Vagina (tissue), 2 donors: ENCODE results near the gene C12orf56. TPM values are rescaled to one million over a fixed set of nuclear protein-coding genes. Genes with fewer than 3 reads are reported as not detected.

Experiments
- DNase-seq, 2 donors: peaks; one replicate each; pipeline ENCODE4 v3.0.0-alpha.2; 2017; ENCODE audit errors: extremely low spot score in 2 of 2
- H3K27ac ChIP-seq: fragments of 200-600 bp; sonication (generic); one replicate; pipeline ENCODE4 v1.5.1; 2019
- H3K27me3 ChIP-seq: fragments of 200-600 bp; sonication (generic); one replicate; pipeline ENCODE4 v1.5.1; 2019
- H3K36me3 ChIP-seq, 2 donors: fragments of 200-600 bp; sonication (generic); one replicate each; pipeline ENCODE4 v1.5.1; 2017 to 2019
- H3K4me1 ChIP-seq: fragments of 200-600 bp; sonication (generic); one replicate; pipeline ENCODE4 v1.5.1; 2019
- H3K4me3 ChIP-seq, 2 donors: fragments of 200-600 bp; sonication (generic); 1 replicate in 1 of 2; 2 replicates in 1 of 2; pipeline ENCODE4 v1.5.1; 2016 to 2019
- H3K9me3 ChIP-seq: fragments of 200-600 bp; sonication (generic); one replicate; pipeline ENCODE4 v1.5.1; 2019
- CTCF ChIP-seq, 3 experiments: fragments of 450-650 bp in 2 of 3; fragments of 200-600 bp in 1 of 3; sonication (generic) in 1 of 3; IDR thresholded peaks; one replicate each; pipeline ENCODE4 v1.5.1; 2017 to 2019; ENCODE audit warnings: antibody characterized with exemption in 3 of 3, mild to moderate bottlenecking in 2 of 3, moderate library complexity in 2 of 3
- POLR2A ChIP-seq, 2 donors: fragments of 450-650 bp; IDR thresholded peaks; one replicate each; pipeline ENCODE4 v1.6.1; 2017; ENCODE audit warnings: antibody characterized with exemption in 2 of 2, mild to moderate bottlenecking in 2 of 2, moderate library complexity in 2 of 2
- POLR2AphosphoS5 ChIP-seq, 2 donors: sonication (generic); formaldehyde crosslinking; IDR thresholded peaks; one replicate each; pipeline ENCODE4 v1.9.0; 2017; ENCODE audit warnings: antibody characterized with exemption in 2 of 2, mild to moderate bottlenecking in 2 of 2, low read depth in 1 of 2; ENCODE audit not compliant: insufficient read depth in 1 of 2
- intact Hi-C: fragments of 100-400 bp; cut with DNase I; formaldehyde crosslinking; loops from one replicate; pipeline ENCODE4 v1.15.1; 2023
- total RNA-seq: library from RNA; depleted of rRNA; stranded (reverse); fragments of >200 nt; gene quantifications from one replicate; pipeline ENCODE4 v1.2.3, GENCODE V29; 2016

C12orf56 gene
- total RNA-seq, 1 donor from 2014 or later, result 7.4 TPM

GRCh38 chr12:64428956-64429355, 38.4 kb upstream of the C12orf56 start:
- TF ChIP-seq POLR2AphosphoS5 (IDR thresholded peaks at IDR 0.05; ENCODE audit: insufficient read depth in 1 of 2, low read depth in 1 of 2) (no peak), POLR2A (IDR thresholded peaks at IDR 0.05) (no peak), CTCF (IDR thresholded peaks at IDR 0.05) (no peak)
- Histone ChIP-seq H3K27me3 (no peaks in the 10 kb centered on the region), H3K9me3 (no peaks in the 10 kb centered on the region), H3K36me3 (peaks cover 8 to 95% of the 10 kb centered on the region in 2 donors), H3K27ac (no peak overlapping the region), H3K4me1 (no peaks in the 10 kb centered on the region), H3K4me3 (no peak overlapping the region)
- no peak for DNase-seq
- intact Hi-C loops, result no loop called here

GRCh38 chr12:64427988-64428387, 37.4 kb upstream of the C12orf56 start:
- no peaks in the 10 kb centered on the region for H3K27me3 ChIP-seq
- TF ChIP-seq POLR2AphosphoS5 (IDR thresholded peaks at IDR 0.05; ENCODE audit: insufficient read depth in 1 of 2, low read depth in 1 of 2) (no peak), CTCF (IDR thresholded peaks at IDR 0.05) (no peak), POLR2A (IDR thresholded peaks at IDR 0.05) (no peak)
- intact Hi-C loops, result no loop called here

GRCh38 chr12:64419696-64420095, 29.1 kb upstream of the C12orf56 start:
- H3K36me3 ChIP-seq, result peaks cover 0 to 95% of the 10 kb centered on the region in 2 donors
- H3K4me3 ChIP-seq, result no peak overlapping the region
- H3K4me1 ChIP-seq, result no peaks in the 10 kb centered on the region
- no peak for DNase-seq
- intact Hi-C loops, result no loop called here
- H3K9me3 ChIP-seq, result no peaks in the 10 kb centered on the region
- no peak overlapping the region for H3K27ac ChIP-seq
- no peaks in the 10 kb centered on the region for H3K27me3 ChIP-seq
- no peak for TF ChIP-seq POLR2AphosphoS5 (IDR thresholded peaks at IDR 0.05; ENCODE audit: insufficient read depth in 1 of 2, low read depth in 1 of 2)
- TF ChIP-seq POLR2A (IDR thresholded peaks at IDR 0.05), result no peak
- TF ChIP-seq CTCF (IDR thresholded peaks at IDR 0.05), result no peak

More at GRCh38 chr12:64427988-64428387, 37.4 kb upstream of the C12orf56 start:
- no peaks in the 10 kb centered on the region for H3K4me1 ChIP-seq
- no peak overlapping the region for H3K27ac ChIP-seq
- H3K9me3 ChIP-seq, result no peaks in the 10 kb centered on the region
- DNase-seq, result no peak
- H3K4me3 ChIP-seq, result no peak overlapping the region
- peaks cover 8 to 94% of the 10 kb centered on the region in 2 donors for H3K36me3 ChIP-seq

- Histone ChIP-seq H3K36me3 (peaks cover 0 to 96% of the 10 kb centered on the region in 2 donors), H3K4me1 (no peaks in the 10 kb centered on the region), H3K27me3 (no peaks in the 10 kb centered on the region), H3K9me3 (no peaks in the 10 kb centered on the region), H3K27ac (no peak overlapping the region), H3K4me3 (no peak overlapping the region)
- no peak for TF ChIP-seq POLR2A (IDR thresholded peaks at IDR 0.05)
- TF ChIP-seq CTCF (IDR thresholded peaks at IDR 0.05), result no peak
- TF ChIP-seq POLR2AphosphoS5 (IDR thresholded peaks at IDR 0.05; ENCODE audit: insufficient read depth in 1 of 2, low read depth in 1 of 2), result no peak
- no peak for DNase-seq
- intact Hi-C loops, result no loop called here
Observed at GRCh38 chr12:64418209-64418608, 27.7 kb upstream of the C12orf56 start.

- intact Hi-C loops, result no loop called here
- no peak overlapping the region for H3K27ac ChIP-seq
- no peaks in the 10 kb centered on the region for H3K27me3 ChIP-seq
- H3K4me3 ChIP-seq, result no peak overlapping the region
- no peak for TF ChIP-seq CTCF (IDR thresholded peaks at IDR 0.05)
- TF ChIP-seq POLR2A (IDR thresholded peaks at IDR 0.05), result no peak
- no peak for TF ChIP-seq POLR2AphosphoS5 (IDR thresholded peaks at IDR 0.05; ENCODE audit: insufficient read depth in 1 of 2, low read depth in 1 of 2)
- DNase-seq, result no peak
- H3K9me3 ChIP-seq, result no peaks in the 10 kb centered on the region
- no peaks in the 10 kb centered on the region for H3K4me1 ChIP-seq
- H3K36me3 ChIP-seq, result peaks cover 0 to 81% of the 10 kb centered on the region in 2 donors
Observed at GRCh38 chr12:64413884-64414283, 23.3 kb upstream of the C12orf56 start.
